Smooth muscle cell of the umbilical artery (primary cell): Measurements from ENCODE around the gene SLC5A5. TPM values are rescaled to one million over a fixed set of nuclear protein-coding genes. Genes with fewer than 3 reads are reported as not detected.

Source experiments
- total RNA-seq: library from RNA; depleted of rRNA; stranded (reverse); fragments of >200 nt; gene quantifications from 2 replicates; pipeline ENCODE4 v1.2.3, GENCODE V29; 2014

Gene SLC5A5
- total RNA-seq, result not detected in 2 replicates

GRCh38 chr19:17871878-17872250, at the start of gene SLC5A5:
TSS of gene SLC5A5 (plus strand) at chr19:17871945. CDS start at chr19:17872320, 375 bp downstream.

GRCh38 chr19:17847538-17848366, 24.0 kb upstream of the SLC5A5 start, which contains the start of gene JAK3:
TSS of gene JAK3 (minus strand) at chr19:17847982. CDS start at chr19:17844417, 3,565 bp downstream.

GRCh38 chr19:17859533-17860330, 12.0 kb upstream of the SLC5A5 start, which contains the start of gene RPL18A:
TSS of gene RPL18A (plus strand) at chr19:17859910. CDS start at chr19:17859957, 47 bp downstream.

GRCh38 chr19:17932485-17933338, 61.0 kb downstream of the SLC5A5 start, which contains the start of gene CCDC124:
TSS of gene CCDC124 (plus strand) at chr19:17933015. CDS start at chr19:17936421, 3,406 bp downstream.

Other genes with a start within 250 kb of the SLC5A5 start
- 0.30 and 0.97 TPM in 2 replicates for gene UNC13A, start 183.6 kb upstream of the SLC5A5 start, total RNA-seq
- 11.3 and 52.6 TPM in 2 replicates for gene MAP1S, start 152.5 kb upstream of the SLC5A5 start, total RNA-seq
- 0.37 TPM in 1 of 2 replicates, not detected in the other for gene FCHO1, start 120.5 kb upstream of the SLC5A5 start, total RNA-seq
- not detected in 2 replicates for gene B3GNT3, start 76.8 kb upstream of the SLC5A5 start, total RNA-seq
- gene INSL3, start 50.4 kb upstream of the SLC5A5 start, total RNA-seq, result not detected in 2 replicates
- 2.7 and 3.4 TPM in 2 replicates for gene JAK3, start 24.0 kb upstream of the SLC5A5 start, total RNA-seq
- 611 and 1,014 TPM in 2 replicates for gene RPL18A, start 12.0 kb upstream of the SLC5A5 start, total RNA-seq
- gene CCDC124, start 61.1 kb downstream of the SLC5A5 start, total RNA-seq, result 21.1 and 46.0 TPM in 2 replicates
- gene KCNN1, start 95.2 kb downstream of the SLC5A5 start, total RNA-seq, result not detected in 2 replicates
- 6.8 and 7.2 TPM in 2 replicates for gene ARRDC2, start 136.2 kb downstream of the SLC5A5 start, total RNA-seq
- under 0.01 and 0.09 TPM in 2 replicates for gene IL12RB1, start 215.0 kb downstream of the SLC5A5 start, total RNA-seq
- gene MAST3, start 225.8 kb downstream of the SLC5A5 start, total RNA-seq, result 4.5 and 5.9 TPM in 2 replicates